Skin of body (tissue), 2 donors: ENCODE data around the gene PNLIPRP1. TPM values are rescaled to one million over a fixed set of nuclear protein-coding genes. Genes with fewer than 3 reads are reported as not detected.

ENCODE experiments used
- DNase-seq: peaks from one replicate; lab custom pipeline; 2025; lab: John Stamatoyannopoulos, UW
- total RNA-seq: library from RNA; depleted of rRNA; stranded (reverse); fragments of >200 nt; gene quantifications from one replicate; pipeline ENCODE4 v1.2.3, GENCODE V29; 2014

Gene PNLIPRP1
- total RNA-seq, 1 donor from 2014 or later = not detected

DNA sequence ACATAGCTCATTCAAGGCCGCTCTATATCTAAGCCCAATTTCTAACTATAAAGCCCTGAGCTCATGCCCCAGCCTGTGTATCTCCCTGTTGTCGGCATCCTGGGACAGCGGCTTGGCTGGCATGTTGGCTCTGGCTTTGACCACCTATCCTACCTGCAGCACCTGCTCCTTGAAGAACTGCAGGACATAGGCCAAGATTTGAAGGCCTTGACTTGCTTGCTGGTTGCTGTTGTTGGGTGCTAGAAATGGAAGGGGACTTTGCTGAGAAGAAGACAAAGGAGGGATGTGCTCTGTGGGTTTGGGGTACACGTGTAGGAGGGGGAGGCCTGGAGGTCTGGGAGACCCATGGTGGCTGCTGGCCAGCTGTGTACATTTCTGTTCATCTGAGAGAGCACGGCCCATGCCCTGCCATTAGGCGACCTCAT is 41.1 kb downstream of the PNLIPRP1 start:
- DNase-seq = no peak

DNA sequence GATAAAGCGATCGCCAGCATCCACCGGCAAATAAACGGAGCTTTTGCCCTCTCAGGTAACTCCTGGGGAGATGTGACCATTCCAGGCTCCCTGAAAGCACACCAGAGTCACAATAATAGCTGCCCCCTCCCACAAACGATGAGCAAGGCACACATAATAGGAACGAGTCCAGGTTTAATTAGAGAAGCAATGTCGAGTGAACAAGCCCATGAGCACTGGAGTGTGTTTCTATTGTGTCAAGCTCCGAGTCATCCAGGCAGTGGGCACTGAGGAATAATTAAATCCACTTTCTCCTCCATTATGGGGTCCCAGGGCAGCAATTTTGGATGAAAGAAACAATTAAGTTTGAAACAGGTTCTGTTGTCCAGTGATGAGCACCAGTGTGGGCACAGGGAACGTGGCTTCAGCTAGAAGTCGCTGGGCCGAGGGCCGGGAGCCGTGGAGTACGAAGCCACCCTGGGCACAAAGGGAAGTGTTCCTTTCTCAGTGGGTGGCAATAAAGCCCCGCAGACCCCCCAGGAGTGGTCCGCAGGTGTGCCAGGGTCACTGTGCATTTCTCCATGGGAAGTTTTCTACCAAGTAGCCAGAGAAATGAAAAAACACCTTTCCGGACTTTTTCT is 41.9 kb downstream of the PNLIPRP1 start:
- DNase-seq = no peak

DNA sequence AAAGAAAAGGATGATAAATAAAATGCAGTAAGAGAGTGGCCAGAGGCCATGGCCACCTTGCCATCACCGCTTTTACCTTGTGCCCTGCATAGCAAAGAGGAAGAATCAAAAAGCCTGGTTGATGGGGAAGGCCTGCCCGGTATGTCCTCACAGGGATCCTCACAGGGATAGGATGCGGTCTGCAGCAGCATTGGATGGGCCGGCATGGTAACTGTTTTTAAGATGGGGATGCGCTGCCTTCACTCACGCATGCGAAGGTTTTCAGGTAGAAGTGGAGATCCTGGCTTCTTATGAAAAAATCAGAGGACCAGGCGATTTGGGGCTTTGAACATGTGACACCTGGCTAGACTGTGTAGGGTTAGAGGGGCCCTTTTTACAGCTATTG is 42.4 kb downstream of the PNLIPRP1 start:
- no peak for DNase-seq

- DNase-seq = no peak
Measured at GRCh38 chr10:116634126-116634975, 43.6 kb downstream of the PNLIPRP1 start.

DNA sequence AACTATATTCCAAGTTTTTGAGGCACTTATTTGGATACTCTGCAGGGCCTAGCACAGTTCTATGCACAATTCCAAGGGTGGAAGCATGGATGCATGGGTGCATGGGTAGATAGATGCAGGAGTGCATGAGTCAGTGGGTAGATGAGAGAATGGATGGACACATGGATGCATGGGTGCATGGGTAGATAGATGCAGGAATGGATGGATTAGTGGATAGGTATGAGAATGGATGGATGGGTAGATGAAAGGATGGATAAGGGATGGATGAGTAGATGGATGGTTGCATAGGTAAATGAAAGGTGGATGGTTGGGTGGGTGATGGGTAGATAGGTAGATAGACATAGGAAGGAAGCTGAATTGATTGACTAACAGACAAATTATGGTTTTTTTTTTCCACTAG is 45.6 kb downstream of the PNLIPRP1 start:
- no peak for DNase-seq

DNA sequence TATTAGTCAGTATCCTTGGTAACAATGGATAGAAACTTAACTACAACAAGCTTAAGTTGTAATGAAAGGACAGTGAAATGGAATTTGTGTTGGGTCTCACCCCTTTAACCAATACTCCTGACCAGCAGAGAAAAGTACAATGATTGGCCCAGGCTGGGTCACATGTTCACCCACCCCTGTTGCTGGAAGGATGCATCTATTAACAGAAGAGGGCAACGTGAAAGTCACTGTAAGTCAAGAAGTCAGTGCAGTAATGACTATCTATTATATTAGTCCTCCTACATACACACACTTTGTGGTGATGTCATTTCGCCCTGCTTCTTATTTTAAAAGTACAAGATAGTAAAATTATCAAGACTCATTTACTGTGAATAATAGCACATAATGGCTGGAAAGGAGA is 46.2 kb downstream of the PNLIPRP1 start:
- no peak for DNase-seq

- no peak for DNase-seq
Measured at GRCh38 chr10:116637830-116638229, 47.1 kb downstream of the PNLIPRP1 start.

GRCh38 chr10:116646502-116646901 is 55.7 kb downstream of the PNLIPRP1 start:
- DNase-seq = no peak

- no peak for DNase-seq
Measured at GRCh38 chr10:116648903-116649302, 58.1 kb downstream of the PNLIPRP1 start.

GRCh38 chr10:116653885-116654284 is 63.1 kb downstream of the PNLIPRP1 start:
- DNase-seq = no peak

- DNase-seq = no peak
Measured at GRCh38 chr10:116654816-116655215, 64.1 kb downstream of the PNLIPRP1 start.

- DNase-seq = no peak
Measured at GRCh38 chr10:116655568-116655967, 64.8 kb downstream of the PNLIPRP1 start.

- DNase-seq = no peak
Measured at GRCh38 chr10:116656044-116656443, 65.3 kb downstream of the PNLIPRP1 start.

GRCh38 chr10:116657863-116658551 is 67.2 kb downstream of the PNLIPRP1 start:
- no peak for DNase-seq

Other genes with a start within 250 kb of the PNLIPRP1 start
- 5.8 TPM for gene PNLIPRP3, start 163.1 kb upstream of the PNLIPRP1 start, total RNA-seq
- gene PNLIP, start 45.0 kb upstream of the PNLIPRP1 start, total RNA-seq = 1.4 TPM
- not detected for gene PNLIPRP2, start 30.0 kb downstream of the PNLIPRP1 start, total RNA-seq
- 11.2 TPM for gene HSPA12A, start 151.6 kb downstream of the PNLIPRP1 start, total RNA-seq